DND-41 (cell line): ENCODE results near the gene DNAH5.

Source experiments
- ATAC-seq: fragments of 200-7000 bp; cut with Tn5 transposase; 3 replicates; pipeline ENCODE4 v1.9.1; 2021; ENCODE audit warnings: low read depth; ENCODE audit not compliant: insufficient read depth
- DNase-seq: peaks from one replicate; pipeline ENCODE4 v3.0.0-alpha.2; 2020
- H2AFZ ChIP-seq: 2 replicates; pipeline ENCODE4 v1.6.0; 2012; ENCODE audit warnings: low read depth, low read length
- H3K27ac ChIP-seq: 2 replicates; pipeline ENCODE4 v1.5.1; 2012; ENCODE audit warnings: low read length, inconsistent platforms
- H3K27me3 ChIP-seq: fragments of 200-600 bp; sonication (generic); 2 replicates; pipeline ENCODE4 v1.6.0; 2012; ENCODE audit warnings: low read length, mild to moderate bottlenecking, inconsistent platforms; ENCODE audit not compliant: insufficient read depth, poor library complexity
- H3K36me3 ChIP-seq: 2 replicates; pipeline ENCODE4 v1.5.1; 2012; ENCODE audit warnings: low read length, inconsistent platforms; ENCODE audit not compliant: insufficient read depth
- H3K4me1 ChIP-seq: 2 replicates; pipeline ENCODE4 v1.5.1; 2012; ENCODE audit warnings: mild to moderate bottlenecking, low read length; ENCODE audit not compliant: insufficient read depth
- H3K4me2 ChIP-seq: 2 replicates; pipeline ENCODE4 v1.6.0; 2012; ENCODE audit warnings: mild to moderate bottlenecking, moderate library complexity, low read length, inconsistent platforms; ENCODE audit not compliant: insufficient read depth
- H3K4me3 ChIP-seq, 2 experiments: fragments of 200-600 bp in 1 of 2; shearing (Covaris generic) in 1 of 2; 2 replicates each; pipeline ENCODE4 v1.5.1; 2012 to 2016; ENCODE audit warnings: inconsistent platforms in 2 of 2, low read length in 2 of 2, mild to moderate bottlenecking in 2 of 2, low read depth in 1 of 2, moderate library complexity in 1 of 2
- H3K79me2 ChIP-seq: 2 replicates; pipeline ENCODE4 v1.6.0; 2012; ENCODE audit warnings: low read length, inconsistent platforms; ENCODE audit not compliant: insufficient read depth
- H3K9ac ChIP-seq: 2 replicates; pipeline ENCODE4 v1.6.0; 2012; ENCODE audit warnings: low read depth, mild to moderate bottlenecking, inconsistent platforms, low read length, moderate library complexity
- H3K9me3 ChIP-seq: 2 replicates; pipeline ENCODE4 v1.5.1; 2012; ENCODE audit warnings: low read length, moderate library complexity, mild to moderate bottlenecking, inconsistent platforms; ENCODE audit not compliant: insufficient read depth, severe bottlenecking
- H4K20me1 ChIP-seq: 2 replicates; pipeline ENCODE4 v1.6.0; 2012; ENCODE audit warnings: low read length; ENCODE audit not compliant: insufficient read depth
- EZH2 ChIP-seq: IDR thresholded peaks from 3 replicates; pipeline ENCODE4 v1.6.1; 2012; ENCODE audit warnings: borderline replicate concordance, low read depth, mild to moderate bottlenecking, moderate library complexity, low read length, inconsistent platforms; ENCODE audit not compliant: severe bottlenecking
- TF ChIP-seq, protein P1 (sequence below): IDR thresholded peaks from 2 replicates; pipeline ENCODE4 v1.5.1; 2012; ENCODE audit warnings: borderline replicate concordance, low read length, moderate library complexity, mild to moderate bottlenecking; ENCODE audit not compliant: poor library complexity, severe bottlenecking; ENCODE audit errors: extremely low read depth

DNAH5 gene

GRCh38 chr5:13780081-13780480 is 164.4 kb downstream of the DNAH5 start:
- H3K4me2 ChIP-seq = no peak overlapping the region
- no peak overlapping the region for H3K4me3 ChIP-seq
- H3K4me1 ChIP-seq = no peaks in the 10 kb centered on the region
- no peaks in the 10 kb centered on the region for H3K36me3 ChIP-seq
- H3K79me2 ChIP-seq = no peaks in the 10 kb centered on the region
- ATAC-seq (no peak), DNase-seq (no peak)
- no peak overlapping the region for H2AFZ ChIP-seq
- no peaks in the 10 kb centered on the region for H3K27me3 ChIP-seq
- no peaks in the 10 kb centered on the region for H3K9me3 ChIP-seq
- H4K20me1 ChIP-seq = no peaks in the 10 kb centered on the region
- TF ChIP-seq EZH2 = no peak
- TF ChIP-seq, protein P1, sequence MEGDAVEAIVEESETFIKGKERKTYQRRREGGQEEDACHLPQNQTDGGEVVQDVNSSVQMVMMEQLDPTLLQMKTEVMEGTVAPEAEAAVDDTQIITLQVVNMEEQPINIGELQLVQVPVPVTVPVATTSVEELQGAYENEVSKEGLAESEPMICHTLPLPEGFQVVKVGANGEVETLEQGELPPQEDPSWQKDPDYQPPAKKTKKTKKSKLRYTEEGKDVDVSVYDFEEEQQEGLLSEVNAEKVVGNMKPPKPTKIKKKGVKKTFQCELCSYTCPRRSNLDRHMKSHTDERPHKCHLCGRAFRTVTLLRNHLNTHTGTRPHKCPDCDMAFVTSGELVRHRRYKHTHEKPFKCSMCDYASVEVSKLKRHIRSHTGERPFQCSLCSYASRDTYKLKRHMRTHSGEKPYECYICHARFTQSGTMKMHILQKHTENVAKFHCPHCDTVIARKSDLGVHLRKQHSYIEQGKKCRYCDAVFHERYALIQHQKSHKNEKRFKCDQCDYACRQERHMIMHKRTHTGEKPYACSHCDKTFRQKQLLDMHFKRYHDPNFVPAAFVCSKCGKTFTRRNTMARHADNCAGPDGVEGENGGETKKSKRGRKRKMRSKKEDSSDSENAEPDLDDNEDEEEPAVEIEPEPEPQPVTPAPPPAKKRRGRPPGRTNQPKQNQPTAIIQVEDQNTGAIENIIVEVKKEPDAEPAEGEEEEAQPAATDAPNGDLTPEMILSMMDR = no peak
- H3K9ac ChIP-seq = no peak overlapping the region
- no peak overlapping the region for H3K27ac ChIP-seq

DNA sequence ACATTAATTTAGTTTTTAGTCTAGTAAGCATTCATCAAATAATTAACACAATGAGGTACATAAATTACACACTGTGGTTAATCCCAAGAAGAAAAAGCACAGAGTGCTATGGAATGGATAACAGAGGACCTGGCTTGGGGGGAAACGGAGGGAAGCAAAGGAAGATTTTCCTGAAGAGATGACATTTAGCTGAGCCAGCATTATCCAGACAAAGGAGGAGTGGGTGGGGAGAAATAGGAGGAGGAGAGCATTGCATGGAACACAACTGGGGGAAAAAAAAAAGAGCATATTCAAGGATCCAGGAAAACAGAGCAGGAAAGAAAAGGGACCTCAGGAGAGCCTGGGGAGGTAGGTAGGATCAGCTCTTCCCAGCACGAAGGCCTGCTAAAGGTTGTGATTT is 170.8 kb downstream of the DNAH5 start:
- H3K27ac ChIP-seq = no peak overlapping the region
- DNase-seq (no peak), ATAC-seq (no peak)
- no peaks in the 10 kb centered on the region for H4K20me1 ChIP-seq
- no peaks in the 10 kb centered on the region for H3K27me3 ChIP-seq
- H3K4me2 ChIP-seq = no peak overlapping the region
- no peaks in the 10 kb centered on the region for H3K9me3 ChIP-seq
- H3K4me3 ChIP-seq = no peak overlapping the region
- no peaks in the 10 kb centered on the region for H3K4me1 ChIP-seq
- TF ChIP-seq EZH2 = no peak
- TF ChIP-seq, protein P1 = no peak
- no peaks in the 10 kb centered on the region for H3K36me3 ChIP-seq
- H3K9ac ChIP-seq = no peak overlapping the region
- no peaks in the 10 kb centered on the region for H3K79me2 ChIP-seq
- H2AFZ ChIP-seq = no peak overlapping the region

GRCh38 chr5:13771011-13771571 is 173.4 kb downstream of the DNAH5 start:
- ATAC-seq (no peak), DNase-seq (no peak)
- H3K9ac ChIP-seq = no peak overlapping the region
- no peaks in the 10 kb centered on the region for H4K20me1 ChIP-seq
- TF ChIP-seq, protein P1 = no peak
- no peak for TF ChIP-seq EZH2
- no peaks in the 10 kb centered on the region for H3K79me2 ChIP-seq
- H3K4me3 ChIP-seq = no peak overlapping the region
- no peak overlapping the region for H2AFZ ChIP-seq
- no peak overlapping the region for H3K4me2 ChIP-seq
- no peak overlapping the region for H3K27ac ChIP-seq
- H3K27me3 ChIP-seq = no peaks in the 10 kb centered on the region
- no peaks in the 10 kb centered on the region for H3K4me1 ChIP-seq
- no peaks in the 10 kb centered on the region for H3K36me3 ChIP-seq
- H3K9me3 ChIP-seq = no peaks in the 10 kb centered on the region

DNA sequence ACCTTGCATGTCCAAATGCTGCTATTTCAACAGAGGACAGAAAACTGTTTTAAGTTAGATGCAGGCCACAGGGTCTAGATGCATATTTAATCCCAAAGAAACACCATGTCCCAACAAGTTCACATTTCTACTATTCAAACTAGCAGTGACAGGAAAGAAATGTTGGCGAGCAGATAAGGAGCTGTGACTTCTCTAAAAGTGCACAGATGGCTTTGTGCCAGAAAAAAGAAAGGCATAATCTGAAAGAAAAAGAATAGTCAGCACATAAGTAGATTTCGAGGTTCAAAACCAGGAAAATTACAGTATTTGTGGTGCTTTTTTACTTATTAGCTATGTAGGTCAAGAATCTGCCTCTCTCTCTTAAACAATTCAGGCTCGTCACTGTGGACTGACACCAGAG is 178.3 kb downstream of the DNAH5 start:
- Histone ChIP-seq H3K9me3 (no peaks in the 10 kb centered on the region), H3K36me3 (no peaks in the 10 kb centered on the region), H3K79me2 (no peaks in the 10 kb centered on the region), H3K4me2 (no peak overlapping the region), H3K4me1 (no peaks in the 10 kb centered on the region), H3K4me3 (no peak overlapping the region), H3K27me3 (no peaks in the 10 kb centered on the region), H2AFZ (no peak overlapping the region), H3K9ac (no peak overlapping the region), H4K20me1 (no peaks in the 10 kb centered on the region), H3K27ac (no peak overlapping the region)
- DNase-seq (no peak), ATAC-seq (no peak)
- TF ChIP-seq EZH2 = no peak
- TF ChIP-seq, protein P1 = no peak
